H1 (cell line): ENCODE measurements around the gene GALNT9. TPM values are rescaled to one million over a fixed set of nuclear protein-coding genes. Genes with fewer than 3 reads are reported as not detected.

Experiments used
- CTCF ChIA-PET: fragments of 300-600 bp; sonication (Branson Sonifier 250); formaldehyde crosslinking; loops from one replicate; lab custom pipeline; 2021; ENCODE audit not compliant: partially characterized antibody; lab: Charles Lee
- POLR2A ChIA-PET: fragments of 300-600 bp; sonication (Branson Sonifier 250); formaldehyde crosslinking; loops from one replicate; lab custom pipeline; 2021; ENCODE audit warnings: inconsistent platforms; ENCODE audit not compliant: partially characterized antibody; lab: Charles Lee
- DNase-seq, 2 experiments: peaks; one replicate each; pipeline versions ENCODE4 v3.0.0 to v3.0.0-alpha.2; 2010 to 2022; ENCODE audit warnings: low spot score in 2 of 2, low read depth in 1 of 2, mixed read lengths in 1 of 2
- FAIRE-seq: peaks from 2 replicates; lab custom pipeline; 2011; peaks lifted over from hg19 to GRCh38; lab: Jason Lieb, UNC
- H2AFZ ChIP-seq: 2 replicates; pipeline ENCODE4 v1.8.1; 2012; ENCODE audit warnings: low read length, inconsistent platforms
- H2AK5ac ChIP-seq: 2 replicates; pipeline ENCODE4 v1.6.1; 2013; ENCODE audit warnings: low read depth, low read length
- H2BK120ac ChIP-seq: replicated peaks from 2 replicates; pipeline ENCODE3; 2013; ENCODE audit warnings: low read depth, low read length, inconsistent platforms
- H2BK12ac ChIP-seq: 2 replicates; pipeline ENCODE4 v1.6.1; 2013; ENCODE audit warnings: low read depth, low read length
- H2BK15ac ChIP-seq: 2 replicates; pipeline ENCODE4 v1.6.1; 2013; ENCODE audit warnings: low read length
- H2BK20ac ChIP-seq: 2 replicates; pipeline ENCODE4 v1.6.1; 2013; ENCODE audit warnings: low read length
- H2BK5ac ChIP-seq: 2 replicates; pipeline ENCODE4 v1.6.1; 2013; ENCODE audit warnings: low read depth, low read length
- H3K14ac ChIP-seq: 2 replicates; pipeline ENCODE4 v1.6.1; 2013; ENCODE audit warnings: inconsistent platforms; ENCODE audit not compliant: insufficient read length
- H3K18ac ChIP-seq: 2 replicates; pipeline ENCODE4 v1.6.1; 2013; ENCODE audit warnings: low read length; ENCODE audit errors: extremely low read depth
- H3K23ac ChIP-seq: 2 replicates; pipeline ENCODE4 v1.6.1; 2013; ENCODE audit warnings: inconsistent platforms; ENCODE audit not compliant: insufficient read length
- H3K23me2 ChIP-seq: 2 replicates; pipeline ENCODE4 v1.6.1; 2013; ENCODE audit warnings: low read depth, low read length
- H3K27ac ChIP-seq: 2 replicates; pipeline ENCODE4 v1.6.1; 2011; ENCODE audit warnings: low read depth, low read length, inconsistent platforms
- H3K27me3 ChIP-seq, 4 experiments: replicated peaks in 1 of 4; 1 replicate in 1 of 4; 2 replicates in 3 of 4; pipeline versions ENCODE4 v1.6.1 to v1.8.1; 2011 to 2013; ENCODE audit warnings: low read length in 3 of 4, mild to moderate bottlenecking in 3 of 4, inconsistent platforms in 2 of 4, mixed read lengths in 2 of 4, moderate library complexity in 1 of 4; ENCODE audit not compliant: control insufficient read depth in 3 of 4, insufficient read depth in 3 of 4; ENCODE audit errors: extremely low read depth in 1 of 4
- H3K36me3 ChIP-seq, 4 experiments: 2 replicates each; pipeline versions ENCODE4 v1.6.1 to v1.8.1; 2011 to 2013; ENCODE audit warnings: mild to moderate bottlenecking in 4 of 4, low read length in 3 of 4, moderate library complexity in 2 of 4, control low read depth in 1 of 4, inconsistent platforms in 1 of 4; ENCODE audit not compliant: insufficient read depth in 4 of 4, control insufficient read depth in 2 of 4
- H3K4ac ChIP-seq: replicated peaks from 2 replicates; pipeline ENCODE3; 2013; ENCODE audit warnings: low read length, low read depth, mixed read lengths, inconsistent platforms; ENCODE audit not compliant: insufficient read length
- H3K4me1 ChIP-seq, 4 experiments: replicated peaks in 1 of 4; 1 replicate in 1 of 4; 2 replicates in 3 of 4; pipeline versions ENCODE4 v1.6.1 to v1.8.1; 2011 to 2013; ENCODE audit warnings: low read length in 3 of 4, inconsistent platforms in 2 of 4, mixed read lengths in 1 of 4; ENCODE audit not compliant: insufficient read depth in 4 of 4, control insufficient read depth in 3 of 4
- H3K4me2 ChIP-seq, 2 experiments: 2 replicates each; pipeline versions ENCODE4 v1.6.1 to v1.8.1; 2011 to 2013; ENCODE audit warnings: low read depth in 2 of 2, low read length in 2 of 2, control low read depth in 1 of 2, inconsistent platforms in 1 of 2, mild to moderate bottlenecking in 1 of 2; ENCODE audit not compliant: insufficient read depth in 1 of 2
- H3K4me3 ChIP-seq, 4 experiments: fragments of 200-600, 300-600 bp in 1 of 4; sonication (generic), shearing (Covaris generic), sonication (Bioruptor Twin) in 1 of 4; 2 replicates each; pipeline versions ENCODE4 v1.5.1 to v1.8.1; 2011 to 2016; ENCODE audit warnings: low read length in 4 of 4, low read depth in 3 of 4, control low read depth in 2 of 4, inconsistent platforms in 2 of 4, mild to moderate bottlenecking in 2 of 4, mixed read lengths in 1 of 4, moderate library complexity in 1 of 4; ENCODE audit not compliant: insufficient read depth in 2 of 4; ENCODE audit errors: extremely low read depth in 1 of 4
- H3K56ac ChIP-seq: replicated peaks from 2 replicates; pipeline ENCODE3; 2013; ENCODE audit warnings: low read depth, mild to moderate bottlenecking, mixed read lengths, low read length, inconsistent platforms; ENCODE audit not compliant: insufficient read length
- H3K79me1 ChIP-seq: 2 replicates; pipeline ENCODE4 v1.6.1; 2013; ENCODE audit warnings: low read depth, low read length, control low read depth
- H3K79me2 ChIP-seq, 2 experiments: 2 replicates each; pipeline versions ENCODE4 v1.6.1 to v1.8.1; 2012 to 2013; ENCODE audit warnings: low read length in 2 of 2, mild to moderate bottlenecking in 2 of 2, inconsistent platforms in 1 of 2; ENCODE audit not compliant: insufficient read depth in 2 of 2, control insufficient read depth in 1 of 2
- H3K9ac ChIP-seq, 4 experiments: replicated peaks in 1 of 4; 1 replicate in 1 of 4; 2 replicates in 3 of 4; pipeline versions ENCODE4 v1.6.1 to v1.8.1; 2011 to 2013; ENCODE audit warnings: low read depth in 3 of 4, low read length in 3 of 4, control low read depth in 2 of 4, mild to moderate bottlenecking in 2 of 4, moderate library complexity in 2 of 4, inconsistent platforms in 1 of 4; ENCODE audit errors: extremely low read depth in 1 of 4
- H3K9me3 ChIP-seq, 2 experiments: 2 replicates each; pipeline versions ENCODE4 v1.6.1 to v1.8.1; 2012 to 2013; ENCODE audit warnings: mild to moderate bottlenecking in 2 of 2, moderate library complexity in 2 of 2, control low read depth in 1 of 2, inconsistent platforms in 1 of 2, low read depth in 1 of 2, low read length in 1 of 2, mixed read lengths in 1 of 2; ENCODE audit not compliant: insufficient read depth in 2 of 2
- H4K20me1 ChIP-seq, 2 experiments: replicated peaks in 1 of 2; 2 replicates each; pipeline versions ENCODE3 to v1.8.1; 2011 to 2013; ENCODE audit warnings: inconsistent platforms in 2 of 2, low read length in 2 of 2, mild to moderate bottlenecking in 1 of 2; ENCODE audit not compliant: insufficient read depth in 2 of 2, control insufficient read depth in 1 of 2
- H4K5ac ChIP-seq: 2 replicates; pipeline ENCODE4 v1.6.1; 2013; ENCODE audit warnings: low read length, low read depth, mixed read lengths, inconsistent platforms; ENCODE audit not compliant: insufficient read length
- H4K8ac ChIP-seq: 2 replicates; pipeline ENCODE4 v1.8.0; 2013; ENCODE audit warnings: mild to moderate bottlenecking, moderate library complexity, low read length, inconsistent platforms; ENCODE audit not compliant: insufficient read depth; ENCODE audit errors: extremely low read depth
- H4K91ac ChIP-seq: replicated peaks from 2 replicates; pipeline ENCODE3; 2013; ENCODE audit warnings: low read length, mixed read lengths, inconsistent platforms; ENCODE audit not compliant: insufficient read length
- BCL11A ChIP-seq, 2 experiments: IDR thresholded peaks; one replicate each; pipeline ENCODE4 v1.6.1; 2011; ENCODE audit warnings: low read depth in 2 of 2, low read length in 2 of 2, mild to moderate bottlenecking in 2 of 2
- CHD1 ChIP-seq: IDR thresholded peaks from 2 replicates; pipeline ENCODE4 v1.6.1; 2012; ENCODE audit warnings: low read depth, low read length, improper control_type of control experiment
- CHD2 ChIP-seq: IDR thresholded peaks from 2 replicates; pipeline ENCODE4 v1.6.1; 2012; ENCODE audit warnings: low read length, improper control_type of control experiment
- EP300 ChIP-seq, 2 experiments: IDR thresholded peaks; 1 replicate in 1 of 2; 2 replicates in 1 of 2; pipeline ENCODE4 v1.6.1; 2011 to 2012; ENCODE audit warnings: low read depth in 2 of 2, low read length in 2 of 2, mild to moderate bottlenecking in 2 of 2, borderline replicate concordance in 1 of 2, inconsistent platforms in 1 of 2, moderate library complexity in 1 of 2
- HDAC6 ChIP-seq: IDR thresholded peaks from one replicate; pipeline ENCODE4 v1.7.1; 2012; ENCODE audit warnings: low read depth, mild to moderate bottlenecking, inconsistent platforms, low read length, moderate library complexity
- JUN ChIP-seq: IDR thresholded peaks from 2 replicates; pipeline ENCODE4 v1.6.1; 2011; ENCODE audit warnings: low read depth, mild to moderate bottlenecking, improper control_type of control experiment, low read length
- POLR2AphosphoS5 ChIP-seq: IDR thresholded peaks from 2 replicates; pipeline ENCODE4 v1.6.1; 2011; ENCODE audit warnings: low read depth, low read length
- SIRT6 ChIP-seq: IDR thresholded peaks from one replicate; pipeline ENCODE4 v1.7.1; 2012; ENCODE audit warnings: low read length, inconsistent platforms
- TEAD4 ChIP-seq: IDR thresholded peaks from 2 replicates; pipeline ENCODE4 v1.6.1; 2012; ENCODE audit warnings: low read depth, low read length, inconsistent platforms, mixed read lengths
- WGBS, 2 experiments: shearing (Covaris generic) in 1 of 2; methylation state at CpG; one replicate each; pipeline versions ENCODE4 v1.1.6 to v1.1.7; 2013 to 2015; ENCODE audit warnings: low lambda C conversion rate in 2 of 2, mixed read lengths in 2 of 2, inconsistent platforms in 1 of 2, low coverage in 1 of 2, missing lambda C conversion rate in 1 of 2; ENCODE audit not compliant: insufficient replicate concordance in 2 of 2, insufficient coverage in 1 of 2, insufficient read length in 1 of 2; ENCODE audit errors: extremely low coverage in 1 of 2, missing lambda C conversion rate in 1 of 2; 5-methylcytosine and 5-hydroxymethylcytosine counted together
- polyA plus RNA-seq, 7 experiments: library from polyadenylated mRNA; depleted of rRNA in 3 of 7; stranded (reverse) in 5 of 7; unstranded in 2 of 7; fragments of >200 nt in 5 of 7; fragments of 200-250 nt in 2 of 7; gene quantifications; 1 replicate in 5 of 7; 2 replicates in 1 of 7; 4 replicates in 1 of 7; pipeline versions ENCODE4 v1.2.1 to v1.2.3, GENCODE V29; 2011 to 2013; ENCODE audit warnings: missing spikeins in 2 of 7, mixed read lengths in 2 of 7
- total RNA-seq: library from RNA; stranded (reverse); fragmentation: NEBNext Ultra II Directional; extraction: Animal tissue kit (Norgen Biotek cat#: 25700); gene quantifications from 2 replicates; pipeline ENCODE4 v1.2.1, GENCODE V29; 2021
- TF ChIP-seq, protein P1 (sequence below): IDR thresholded peaks from 2 replicates; pipeline ENCODE4 v1.6.1; 2012; ENCODE audit warnings: inconsistent platforms
- TF ChIP-seq, protein P2 (sequence below), 3 experiments: IDR thresholded peaks; 1 replicate in 2 of 3; 2 replicates in 1 of 3; pipeline versions ENCODE4 v1.5.1 to v1.6.1; 2011; ENCODE audit warnings: low read length in 3 of 3, mild to moderate bottlenecking in 3 of 3, inconsistent platforms in 2 of 3, low read depth in 1 of 3, moderate library complexity in 1 of 3; ENCODE audit not compliant: insufficient read depth in 1 of 3; ENCODE audit errors: control extremely low read depth in 1 of 3

GALNT9 gene
- total and polyA plus RNA-seq, 2 of the 8 experiments (the other 6 are each of a cell fraction or from before 2014, with no cell fraction given): 2.0 to 3.6 TPM

DNA sequence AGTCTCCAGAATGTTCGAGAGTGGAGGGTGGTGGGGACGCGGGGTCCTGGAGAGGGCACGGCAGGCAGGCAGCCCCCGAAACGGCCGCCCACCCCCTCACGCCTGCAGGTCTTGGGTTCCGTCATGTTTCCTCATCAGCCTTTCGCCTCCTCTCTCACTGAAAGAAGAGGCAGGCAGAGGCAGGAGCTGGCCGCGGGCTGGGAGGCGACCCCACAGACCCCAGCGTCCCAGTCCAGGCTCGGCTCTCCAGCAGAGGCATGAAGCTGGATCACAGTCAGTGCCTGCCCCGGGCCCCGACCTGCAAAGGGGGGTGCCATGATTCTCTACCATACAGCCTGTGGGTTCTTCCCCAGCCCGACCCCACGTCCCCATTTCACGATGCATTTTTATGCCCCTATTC is 13.4 kb downstream of the GALNT9 start:
- Histone ChIP-seq H4K91ac (no peak overlapping the region), H3K23me2 (peaks cover 13% of the 10 kb centered on the region; the same call in 1 of the 2 replicates), H4K8ac (no peak overlapping the region), H3K9me3 (peaks cover 0 to 9% of the 10 kb centered on the region in 2 experiments; a peak in 2 of 4 replicates), H3K27ac (no peak overlapping the region), H3K27me3 (peaks cover 2 to 11% (median 7%) of the 10 kb centered on the region in 4 experiments; a peak in 5 of 7 replicates), H3K14ac (no peak overlapping the region), H2BK12ac (no peak overlapping the region), H4K20me1 (peaks cover 0 to 3% of the 10 kb centered on the region in 2 experiments), H2BK20ac (no peak overlapping the region), H4K5ac (no peak overlapping the region), H3K18ac (no peak overlapping the region), H3K4me2 (no peak overlapping the region), H3K56ac (no peak overlapping the region), H3K4ac (no peak overlapping the region), H2BK120ac (no peak overlapping the region), H3K36me3 (no peaks in the 10 kb centered on the region), H3K79me2 (no peaks in the 10 kb centered on the region), H3K4me1 (no peaks in the 10 kb centered on the region), H3K79me1 (no peaks in the 10 kb centered on the region), H2AK5ac (no peak overlapping the region), H2BK5ac (no peak overlapping the region), H2AFZ (no peak overlapping the region), H3K23ac (no peak overlapping the region), H3K4me3 (no peak overlapping the region), H3K9ac (no peak overlapping the region), H2BK15ac (no peak overlapping the region)
- CTCF ChIA-PET: interaction anchor here (0.9 kb wide), 1 partner anchor 12 kb away, joined by 3 read pairs; no protein-coding TSS in a partner anchor
- FAIRE-seq (no peak), DNase-seq (no peak)
- POLR2A ChIA-PET: no interaction called here
- 85% methylated on average over 17 of the region's 20 CpGs; no CpG with 5 or more reads in 1 of the 2 experiments for WGBS, 2 experiments
- TF ChIP-seq HDAC6 (no peak), BCL11A (IDR thresholded peaks at IDR 0.05; ENCODE audit: low read depth in 2 of 2, low read length in 2 of 2) (no peak), SIRT6 (no peak), TEAD4 (no peak), CHD1 (no peak), EP300 (IDR thresholded peaks at IDR 0.05; ENCODE audit: borderline replicate concordance in 1 of 2, low read depth in 2 of 2, low read length in 2 of 2) (no peak), POLR2AphosphoS5 (no peak), CHD2 (no peak), JUN (no peak)
- TF ChIP-seq, protein P1, sequence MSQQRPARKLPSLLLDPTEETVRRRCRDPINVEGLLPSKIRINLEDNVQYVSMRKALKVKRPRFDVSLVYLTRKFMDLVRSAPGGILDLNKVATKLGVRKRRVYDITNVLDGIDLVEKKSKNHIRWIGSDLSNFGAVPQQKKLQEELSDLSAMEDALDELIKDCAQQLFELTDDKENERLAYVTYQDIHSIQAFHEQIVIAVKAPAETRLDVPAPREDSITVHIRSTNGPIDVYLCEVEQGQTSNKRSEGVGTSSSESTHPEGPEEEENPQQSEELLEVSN: no peak
- TF ChIP-seq, protein P2, sequence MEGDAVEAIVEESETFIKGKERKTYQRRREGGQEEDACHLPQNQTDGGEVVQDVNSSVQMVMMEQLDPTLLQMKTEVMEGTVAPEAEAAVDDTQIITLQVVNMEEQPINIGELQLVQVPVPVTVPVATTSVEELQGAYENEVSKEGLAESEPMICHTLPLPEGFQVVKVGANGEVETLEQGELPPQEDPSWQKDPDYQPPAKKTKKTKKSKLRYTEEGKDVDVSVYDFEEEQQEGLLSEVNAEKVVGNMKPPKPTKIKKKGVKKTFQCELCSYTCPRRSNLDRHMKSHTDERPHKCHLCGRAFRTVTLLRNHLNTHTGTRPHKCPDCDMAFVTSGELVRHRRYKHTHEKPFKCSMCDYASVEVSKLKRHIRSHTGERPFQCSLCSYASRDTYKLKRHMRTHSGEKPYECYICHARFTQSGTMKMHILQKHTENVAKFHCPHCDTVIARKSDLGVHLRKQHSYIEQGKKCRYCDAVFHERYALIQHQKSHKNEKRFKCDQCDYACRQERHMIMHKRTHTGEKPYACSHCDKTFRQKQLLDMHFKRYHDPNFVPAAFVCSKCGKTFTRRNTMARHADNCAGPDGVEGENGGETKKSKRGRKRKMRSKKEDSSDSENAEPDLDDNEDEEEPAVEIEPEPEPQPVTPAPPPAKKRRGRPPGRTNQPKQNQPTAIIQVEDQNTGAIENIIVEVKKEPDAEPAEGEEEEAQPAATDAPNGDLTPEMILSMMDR (IDR thresholded peaks at IDR 0.05; ENCODE audit: control extremely low read depth in 1 of 3, insufficient read depth in 1 of 3, low read depth in 1 of 3, low read length in 3 of 3): no peak
